Right atrium auricular region (tissue), 2 donors: ENCODE data around the gene CGB1. TPM values are rescaled to one million over a fixed set of nuclear protein-coding genes. Genes with fewer than 3 reads are reported as not detected.

ENCODE experiments used
- DNase-seq: peaks from one replicate; pipeline ENCODE4 v3.0.0-alpha.2; 2019; ENCODE audit warnings: low spot score
- H3K27ac ChIP-seq, 2 donors: fragments of 200-600 bp; sonication (generic); 1 replicate in 1 of 2; 2 replicates in 1 of 2; pipeline ENCODE4 v1.5.1; 2016 to 2019
- H3K27me3 ChIP-seq, 2 donors: fragments of 200-600 bp; sonication (generic); one replicate each; pipeline versions ENCODE4 v1.5.1 to v1.6.0; 2017 to 2019
- H3K36me3 ChIP-seq: fragments of 200-600 bp; sonication (generic); one replicate; pipeline ENCODE4 v1.5.1; 2016
- H3K4me1 ChIP-seq, 2 donors: fragments of 200-600 bp; sonication (generic); one replicate each; pipeline versions ENCODE4 v1.5.1 to v1.6.0; 2017 to 2019
- H3K4me3 ChIP-seq, 2 donors: fragments of 200-600 bp; sonication (generic); 1 replicate in 1 of 2; 2 replicates in 1 of 2; pipeline ENCODE4 v1.5.1; 2017 to 2019; ENCODE audit warnings: mild to moderate bottlenecking in 1 of 2, moderate library complexity in 1 of 2
- H3K9me3 ChIP-seq, 2 donors: fragments of 200-600 bp; sonication (generic); one replicate each; pipeline ENCODE4 v1.5.1; 2019
- CTCF ChIP-seq, 2 donors: fragments of 200-600 bp; sonication (generic); IDR thresholded peaks; one replicate each; pipeline ENCODE4 v1.5.1; 2019; ENCODE audit warnings: antibody characterized with exemption in 2 of 2
- total RNA-seq, 2 donors: library from RNA; depleted of rRNA; stranded (reverse); fragments of >200 nt; gene quantifications; one replicate each; pipeline ENCODE4 v1.1.0, GENCODE V29; 2016

Gene CGB1
- total RNA-seq, 2 donors from 2014 or later = not detected

DNA sequence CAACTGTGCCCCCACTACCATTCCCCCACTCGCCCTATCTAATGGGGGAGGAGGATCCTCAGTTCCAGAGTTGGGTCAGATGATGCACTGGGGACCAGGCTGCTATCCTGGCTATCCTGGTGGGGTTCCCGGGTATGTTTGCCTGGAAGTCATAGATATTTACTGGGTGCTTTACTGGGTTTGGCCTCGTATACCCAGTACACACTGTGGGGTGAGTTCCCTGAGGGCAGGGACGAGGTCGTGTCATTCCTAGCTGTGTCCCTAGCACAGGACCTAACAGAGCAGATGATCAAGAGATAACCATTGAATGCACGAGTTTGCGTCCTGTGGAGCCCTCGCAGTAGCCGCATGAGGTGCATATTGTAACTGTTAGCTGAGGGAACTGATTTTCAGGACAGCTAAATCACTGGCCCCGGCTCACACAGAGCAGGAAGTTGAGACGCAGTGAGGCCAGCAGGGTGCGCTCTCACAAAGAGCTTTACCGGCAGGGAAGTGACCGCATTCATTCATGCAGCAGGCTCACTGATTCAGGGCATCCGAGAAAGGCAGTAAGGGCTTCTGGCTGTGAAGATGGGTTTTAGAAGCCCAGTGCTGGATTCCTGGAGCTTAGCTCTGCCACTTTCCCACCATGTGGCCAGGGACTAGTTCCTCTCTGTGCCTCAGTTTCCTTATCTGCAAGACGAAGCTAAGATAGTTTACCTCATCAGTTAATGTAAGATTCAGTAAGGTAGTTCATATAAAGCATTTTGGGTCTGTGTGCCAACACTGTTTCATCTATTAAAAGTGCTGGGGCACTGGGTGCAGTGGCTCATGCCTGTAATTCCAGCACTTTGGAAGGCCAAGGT lies 37.0 kb downstream of the CGB1 start:
- no peaks in the 10 kb centered on the region for H3K27me3 ChIP-seq
- peak in 1 of 2 donors; percentile 67 for TF ChIP-seq CTCF (IDR thresholded peaks at IDR 0.05)
- DNase-seq = no peak
- no peak overlapping the region for H3K4me3 ChIP-seq
- H3K36me3 ChIP-seq = peaks cover 18% of the 10 kb centered on the region
- peaks cover 0 to 3% of the 10 kb centered on the region in 2 donors for H3K4me1 ChIP-seq
- no peaks in the 10 kb centered on the region for H3K9me3 ChIP-seq
- no peak overlapping the region for H3K27ac ChIP-seq

DNA sequence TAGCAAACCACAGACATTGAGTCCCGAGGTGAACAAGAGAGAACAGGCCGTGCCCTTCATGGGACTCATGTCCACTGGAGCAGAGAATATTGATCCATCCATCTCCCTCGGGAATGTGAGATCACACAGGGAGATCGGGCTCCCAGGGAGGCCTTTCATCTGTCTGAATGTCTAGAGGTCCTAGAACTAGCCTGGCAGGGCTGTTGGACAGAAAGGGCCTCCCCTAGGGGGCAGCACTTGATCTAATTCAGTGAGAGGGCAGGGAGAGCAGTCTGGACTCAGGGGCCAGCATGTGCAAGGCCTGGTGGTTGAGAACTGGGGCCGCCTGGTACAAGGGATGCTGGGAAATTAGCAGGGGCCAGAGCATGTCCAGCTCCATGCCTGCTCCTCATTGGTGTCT lies 38.7 kb downstream of the CGB1 start:
- Histone ChIP-seq H3K9me3 (no peaks in the 10 kb centered on the region), H3K27me3 (no peaks in the 10 kb centered on the region), H3K4me1 (peaks cover 0 to 11% of the 10 kb centered on the region in 2 donors), H3K27ac (no peak overlapping the region), H3K4me3 (no peak overlapping the region), H3K36me3 (peaks cover 2% of the 10 kb centered on the region)
- TF ChIP-seq CTCF (IDR thresholded peaks at IDR 0.05) = peak; percentile 14 to 46
- DNase-seq = no peak

DNA sequence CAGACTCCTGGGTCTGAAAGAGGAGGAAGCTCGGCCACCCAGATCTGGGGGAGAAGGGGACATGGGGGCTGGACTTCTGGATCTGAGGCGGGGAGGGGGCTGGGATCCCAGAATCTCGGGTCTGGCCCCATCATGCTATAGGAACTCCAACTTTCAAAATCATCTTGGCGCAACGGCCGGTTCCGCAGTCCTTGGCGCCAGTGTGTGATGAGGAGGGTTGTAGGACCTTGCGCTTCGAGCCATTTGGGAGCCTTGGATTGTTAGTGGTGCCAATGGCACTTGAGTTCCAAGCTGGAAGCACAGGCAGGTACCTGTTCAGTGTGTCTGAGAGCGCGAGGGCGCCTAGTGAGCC lies 42.7 kb downstream of the CGB1 start:
- Histone ChIP-seq H3K4me3 (peak overlapping the region; percentile 75), H3K4me1 (peaks cover 0 to 40% of the 10 kb centered on the region in 2 donors), H3K27me3 (no peaks in the 10 kb centered on the region), H3K9me3 (no peaks in the 10 kb centered on the region), H3K36me3 (peaks cover 1% of the 10 kb centered on the region), H3K27ac (peak overlapping the region; percentile 91 to 95)
- no peak for TF ChIP-seq CTCF (IDR thresholded peaks at IDR 0.05)
- DNase-seq = no peak

GRCh38 chr19:48993175-48994034 lies 43.3 kb downstream of the CGB1 start, which contains the start of the genes GYS1 and RUVBL2:
GYS1 (minus strand) TSS chr19:48993309; CDS start chr19:48993112, 197 bp downstream.
RUVBL2 (plus strand) TSS chr19:48993887; CDS start chr19:48993912, 25 bp downstream.
- peak; percentile 93 to 95 for TF ChIP-seq CTCF (IDR thresholded peaks at IDR 0.05)
- Histone ChIP-seq H3K27ac (peak within 1 kb of the TSS; percentile 91 to 95), H3K4me3 (peak within 1 kb of the TSS; percentile 75), H3K9me3 (no peaks in the 10 kb centered on the region), H3K36me3 (peaks cover 7% of the 10 kb centered on the region), H3K27me3 (no peaks in the 10 kb centered on the region), H3K4me1 (peaks cover 0 to 40% of the 10 kb centered on the region in 2 donors)
- peak; percentile 99 for DNase-seq

GRCh38 chr19:48992581-48993174 lies 44.0 kb downstream of the CGB1 start:
- no peak for TF ChIP-seq CTCF (IDR thresholded peaks at IDR 0.05)
- Histone ChIP-seq H3K4me3 (peak overlapping the region; percentile 75), H3K27ac (peak overlapping the region; percentile 91 to 95), H3K36me3 (peaks cover 10% of the 10 kb centered on the region), H3K27me3 (no peaks in the 10 kb centered on the region), H3K9me3 (no peaks in the 10 kb centered on the region), H3K4me1 (peaks cover 0 to 40% of the 10 kb centered on the region in 2 donors)
- DNase-seq = no peak
